GM13977 (cell line): Measurements from ENCODE around the gene NUDT15.
"Not testable (repeated sequence)": the region's sequence is repeated elsewhere in the genome, so short reads cannot be mapped to it uniquely, and the experiment has no call there.

ENCODE experiments used
- DNase-seq: peaks from one replicate; pipeline ENCODE4 v3.0.0; 2012; ENCODE audit warnings: low spot score
- CTCF ChIP-seq: IDR thresholded peaks from 2 replicates; pipeline ENCODE4 v1.5.1; 2012; ENCODE audit warnings: mild to moderate bottlenecking, control low read depth; ENCODE audit not compliant: insufficient read depth; ENCODE audit errors: extremely low read depth, missing control alignments
- in situ Hi-C: fragments of 300-500 bp; cut with MboI; formaldehyde crosslinking; loops from one replicate; pipeline ENCODE4 v1.12.0; 2022; ENCODE audit warnings: low sequenced_read_pairs, low pct_unique_long_range_greater_than_20kb, mixed read lengths, inconsistent platforms; ENCODE audit not compliant: unreplicated experiment

NUDT15 gene

GRCh38 chr13:48055712-48056111 is 18.2 kb downstream of the NUDT15 start:
- no peak for DNase-seq
- in situ Hi-C loops: no loop called here
- no peak for TF ChIP-seq CTCF

DNA sequence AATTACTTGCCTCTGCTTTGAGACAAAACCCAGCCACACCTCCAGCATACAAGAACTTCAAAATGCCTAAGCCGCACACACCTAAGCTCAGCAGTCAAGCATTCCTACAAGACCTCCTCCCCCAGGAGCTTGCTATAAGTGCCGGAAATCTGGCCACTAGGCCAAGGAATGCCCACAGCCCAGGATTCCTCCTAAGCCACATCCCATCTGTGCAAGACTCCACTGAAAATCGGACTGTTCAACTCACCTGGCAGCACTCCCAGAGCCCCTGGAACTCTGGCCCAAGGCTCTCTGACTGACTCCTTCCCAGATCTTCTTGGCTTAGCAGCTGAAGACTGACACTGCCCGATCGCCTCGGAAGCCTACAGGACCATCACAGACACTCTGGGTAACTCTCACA is 21.0 kb downstream of the NUDT15 start:
- in situ Hi-C loops, DNase-seq: not testable (repeated sequence)

DNA sequence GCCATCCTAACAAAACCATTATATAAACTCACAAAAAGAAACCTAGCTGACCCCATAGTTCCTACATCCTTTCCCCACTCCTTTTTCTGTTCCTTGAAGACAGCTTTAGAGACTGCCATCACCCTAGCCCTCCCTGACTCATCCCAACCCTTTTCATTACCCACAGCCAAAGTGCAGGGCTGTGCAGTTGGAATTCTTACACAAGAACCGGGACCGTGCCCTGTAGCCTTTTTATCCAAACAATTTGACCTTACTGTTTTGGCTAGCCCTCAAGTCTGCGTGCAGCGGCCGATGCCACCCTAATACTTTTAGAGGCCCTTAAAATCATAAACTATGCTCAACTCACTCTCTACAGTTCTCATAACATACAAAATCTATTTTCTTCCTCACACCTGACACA is 22.4 kb downstream of the NUDT15 start:
- DNase-seq, in situ Hi-C loops: not testable (repeated sequence)

- no peak for TF ChIP-seq CTCF
- DNase-seq: no peak
- in situ Hi-C loops: no loop called here
Observed at GRCh38 chr13:48066310-48066989, 28.9 kb downstream of the NUDT15 start.

GRCh38 chr13:48068036-48068435 is 30.5 kb downstream of the NUDT15 start:
- TF ChIP-seq CTCF: no peak
- DNase-seq: no peak
- in situ Hi-C loops: no loop called here

DNA sequence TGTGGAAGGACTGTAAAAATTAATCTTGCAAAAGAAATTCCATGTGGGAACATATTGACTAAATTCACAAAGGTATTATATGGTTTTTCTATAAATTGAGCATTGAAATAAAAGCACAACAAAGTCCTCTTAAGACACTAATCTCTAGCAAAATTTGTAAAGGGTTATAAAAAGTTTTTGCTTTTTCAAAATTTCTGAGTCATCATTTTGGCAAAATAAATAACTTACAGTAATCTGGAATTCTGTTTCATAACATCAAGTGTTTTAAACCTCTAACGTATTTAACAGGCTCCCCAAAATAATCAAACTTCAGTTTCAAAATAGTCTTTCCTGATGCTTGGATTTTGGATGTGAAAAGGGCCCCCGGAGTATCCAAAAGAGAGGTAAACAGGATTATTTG is 31.4 kb downstream of the NUDT15 start:
- DNase-seq: no peak
- TF ChIP-seq CTCF: no peak
- in situ Hi-C loops: no loop called here

DNA sequence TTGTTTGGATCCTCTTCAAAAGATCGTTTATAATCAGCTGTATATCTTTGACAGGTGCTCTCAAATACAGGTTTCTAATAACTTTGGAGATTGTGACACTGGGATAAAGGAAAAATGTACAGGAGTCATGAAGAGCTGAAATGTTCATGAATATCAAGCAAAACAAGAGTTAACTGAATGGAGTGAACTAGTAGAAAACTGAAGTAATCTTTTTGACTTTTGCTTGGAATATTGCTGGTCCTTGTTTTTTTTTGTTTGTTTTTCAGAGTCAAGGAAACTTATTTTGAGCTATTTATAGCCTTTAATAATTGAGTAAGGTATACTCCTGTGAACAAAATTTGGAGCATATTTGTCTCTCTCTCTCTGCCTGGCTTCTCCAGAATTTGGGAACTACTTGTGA is 32.0 kb downstream of the NUDT15 start:
- no peak for TF ChIP-seq CTCF
- no peak for DNase-seq
- in situ Hi-C loops: no loop called here

GRCh38 chr13:48070942-48071341 is 33.4 kb downstream of the NUDT15 start:
- no peak for TF ChIP-seq CTCF
- no peak for DNase-seq
- in situ Hi-C loops: no loop called here
